ENCODE measurements around the gene DLG2. TPM values are rescaled to one million over a fixed set of nuclear protein-coding genes. Genes with fewer than 3 reads are reported as not detected.

The DLG2 gene
- total and polyA plus RNA-seq, 2 donors (not counting 3 experiments of a cell fraction or from before 2014, with no cell fraction given): 0.15 to 1.1 TPM

- H3K9me3 ChIP-seq (replicated peaks; ENCODE audit: control insufficient read depth, insufficient read depth, low read length): no peaks in the 10 kb centered on the region
- FAIRE-seq (no peak), DNase-seq (ENCODE audit: low read depth, low spot score) (no peak)
- no peaks in the 10 kb centered on the region for H3K4me1 ChIP-seq (ENCODE audit: control insufficient read depth, extremely low read depth, insufficient read depth, low read length)
- no TSS peak for BruUV-seq (replicated peaks)
- no peak overlapping the region for H3K9ac ChIP-seq (replicated peaks; ENCODE audit: extremely low read depth, insufficient read depth, low read length)
- H3K4me2 ChIP-seq (ENCODE audit: insufficient read depth, low read length): no peak overlapping the region
- no peaks in the 10 kb centered on the region for H3K27me3 ChIP-seq (ENCODE audit: control insufficient read depth in 2 of 2, insufficient read depth in 2 of 2, low read length in 2 of 2)
- dilution Hi-C loops (cut with MboI; ENCODE audit: extremely low pct_ligation_motif_present, low sequenced_read_pairs) (no loop called here), intact Hi-C loops (cut with micrococcal nuclease) (no loop called here)
- no peak overlapping the region for H3K27ac ChIP-seq (ENCODE audit: insufficient read depth, low read depth, low read length)
- no peak for TF ChIP-seq EZH2 (IDR thresholded peaks at IDR 0.05; ENCODE audit: borderline replicate concordance, low read depth, low read length, severe bottlenecking)
- TF ChIP-seq CTCF (IDR thresholded peaks at IDR 0.05; ENCODE audit: extremely low read depth in 1 of 2, insufficient read depth in 1 of 2, low read depth in 1 of 2, low read length in 2 of 2): no peak
- H2AFZ ChIP-seq (ENCODE audit: low read depth, low read length): no peak overlapping the region
- no peak overlapping the region for H3K4me3 ChIP-seq (replicated peaks in 1 of 3; ENCODE audit: insufficient read depth in 1 of 3, low read depth in 1 of 3, low read length in 3 of 3)
- no peaks in the 10 kb centered on the region for H4K20me1 ChIP-seq (replicated peaks; ENCODE audit: control insufficient read depth, extremely low read depth, insufficient read depth, low read length)
- H3K36me3 ChIP-seq (ENCODE audit: control insufficient read depth in 2 of 2, extremely low read depth in 1 of 2, insufficient read depth in 2 of 2, low read length in 2 of 2): no peaks in the 10 kb centered on the region
- H3K9me1 ChIP-seq (replicated peaks; ENCODE audit: control insufficient read depth, extremely low read depth, insufficient read depth, low read length): no peaks in the 10 kb centered on the region
- H3K79me2 ChIP-seq (ENCODE audit: control insufficient read depth, insufficient read depth, low read length): no peaks in the 10 kb centered on the region
- ChIA-PET CTCF (interaction anchor here (1.0 kb wide), 1 partner anchor 12 kb away, joined by 4 read pairs; no protein-coding TSS in a partner anchor), POLR2A (no interaction called here)
Observed at GRCh38 chr11:83736684-83737083, 1890.5 kb downstream of the DLG2 start.

GRCh38 chr11:83734120-83734519, 1893.0 kb downstream of the DLG2 start:
- ChIA-PET POLR2A (no interaction called here), CTCF (interaction anchor here (0.9 kb wide), 1 partner anchor 32 kb away, joined by 3 read pairs; no protein-coding TSS in a partner anchor)
- no peak overlapping the region for H2AFZ ChIP-seq (ENCODE audit: low read depth, low read length)
- no peaks in the 10 kb centered on the region for H3K36me3 ChIP-seq (ENCODE audit: control insufficient read depth in 2 of 2, extremely low read depth in 1 of 2, insufficient read depth in 2 of 2, low read length in 2 of 2)
- no TSS peak for BruUV-seq (replicated peaks)
- no peak overlapping the region for H3K4me3 ChIP-seq (replicated peaks in 1 of 3; ENCODE audit: insufficient read depth in 1 of 3, low read depth in 1 of 3, low read length in 3 of 3)
- H3K9ac ChIP-seq (replicated peaks; ENCODE audit: extremely low read depth, insufficient read depth, low read length): no peak overlapping the region
- H3K27ac ChIP-seq (ENCODE audit: insufficient read depth, low read depth, low read length): no peak overlapping the region
- DNase-seq (ENCODE audit: low read depth, low spot score): no peak
- no peaks in the 10 kb centered on the region for H3K27me3 ChIP-seq (ENCODE audit: control insufficient read depth in 2 of 2, insufficient read depth in 2 of 2, low read length in 2 of 2)
- TF ChIP-seq FOS (IDR thresholded peaks at IDR 0.05; ENCODE audit: borderline replicate concordance, insufficient read depth, low read length): no peak
- no peak for TF ChIP-seq EZH2 (IDR thresholded peaks at IDR 0.05; ENCODE audit: borderline replicate concordance, low read depth, low read length, severe bottlenecking)
- TF ChIP-seq MYC (IDR thresholded peaks at IDR 0.05; ENCODE audit: low read depth, low read length): no peak
- TF ChIP-seq MAX (IDR thresholded peaks at IDR 0.05; ENCODE audit: insufficient read depth, insufficient read length): no peak
- no peak for TF ChIP-seq POLR2AphosphoS5 (IDR thresholded peaks at IDR 0.05; ENCODE audit: insufficient read depth, low read depth, low read length)
- no peak for TF ChIP-seq POLR2A (IDR thresholded peaks at IDR 0.05; ENCODE audit: low read depth, low read length)
- TF ChIP-seq JUN (IDR thresholded peaks at IDR 0.05; ENCODE audit: borderline replicate concordance, insufficient read depth, insufficient read length, low read depth): no peak
- TF ChIP-seq GATA2 (IDR thresholded peaks at IDR 0.05; ENCODE audit: insufficient read depth, insufficient read length, low read depth, low read length): no peak
- no peak for TF ChIP-seq CTCF (IDR thresholded peaks at IDR 0.05; ENCODE audit: extremely low read depth in 1 of 2, insufficient read depth in 1 of 2, low read depth in 1 of 2, low read length in 2 of 2)
- dilution Hi-C loops (cut with MboI; ENCODE audit: extremely low pct_ligation_motif_present, low sequenced_read_pairs) (no loop called here), intact Hi-C loops (cut with micrococcal nuclease) (no loop called here)
- FAIRE-seq: no peak
- H3K79me2 ChIP-seq (ENCODE audit: control insufficient read depth, insufficient read depth, low read length): no peaks in the 10 kb centered on the region
- no peak overlapping the region for H3K4me2 ChIP-seq (ENCODE audit: insufficient read depth, low read length)
- H4K20me1 ChIP-seq (replicated peaks; ENCODE audit: control insufficient read depth, extremely low read depth, insufficient read depth, low read length): no peaks in the 10 kb centered on the region
- no peaks in the 10 kb centered on the region for H3K4me1 ChIP-seq (ENCODE audit: control insufficient read depth, extremely low read depth, insufficient read depth, low read length)
- no peaks in the 10 kb centered on the region for H3K9me3 ChIP-seq (replicated peaks; ENCODE audit: control insufficient read depth, insufficient read depth, low read length)
- H3K9me1 ChIP-seq (replicated peaks; ENCODE audit: control insufficient read depth, extremely low read depth, insufficient read depth, low read length): no peaks in the 10 kb centered on the region
